ENCODE measurements around the gene DOHH. TPM values are rescaled to one million over a fixed set of nuclear protein-coding genes. Genes with fewer than 3 reads are reported as not detected.

The DOHH gene
- total RNA-seq, 4 donors from 2014 or later = 16.5 to 30.7 (median 20.3) TPM

DNA sequence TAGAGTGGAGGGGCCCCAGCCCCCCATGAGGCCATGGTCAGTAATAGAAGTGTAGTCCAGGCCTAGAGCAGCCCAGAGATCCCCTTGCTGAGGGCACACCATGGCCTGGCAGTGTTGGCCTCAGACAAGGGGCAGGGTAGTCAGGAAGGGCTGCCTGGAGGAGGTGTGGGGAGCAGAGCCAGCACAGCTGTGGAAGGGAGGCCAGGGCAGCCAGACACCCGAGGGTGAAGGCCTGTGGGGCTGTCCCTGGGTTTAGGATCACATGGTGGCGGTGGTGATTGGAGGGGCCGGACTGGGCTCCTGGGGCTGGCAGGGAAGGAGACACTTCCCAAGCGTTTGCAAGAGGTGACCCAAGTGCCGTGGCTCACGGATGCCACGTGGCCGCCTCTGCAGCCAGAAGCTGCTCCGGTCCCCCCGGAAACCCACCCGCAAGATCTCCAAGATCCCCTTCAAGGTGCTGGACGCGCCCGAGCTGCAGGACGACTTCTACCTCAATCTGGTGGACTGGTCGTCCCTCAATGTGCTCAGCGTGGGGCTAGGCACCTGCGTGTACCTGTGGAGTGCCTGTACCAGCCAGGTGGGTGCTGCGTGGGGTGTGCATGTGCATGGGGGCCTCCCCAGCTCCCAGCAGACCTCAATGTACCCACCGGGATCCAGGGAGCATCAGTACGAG lies 26.9 kb upstream of the DOHH start:
- TF ChIP-seq EP300 (IDR thresholded peaks at IDR 0.05) (no peak), POLR2AphosphoS5 (IDR thresholded peaks at IDR 0.05) (no peak), POLR2A (IDR thresholded peaks at IDR 0.05) (no peak)
- TF ChIP-seq, protein P1, sequence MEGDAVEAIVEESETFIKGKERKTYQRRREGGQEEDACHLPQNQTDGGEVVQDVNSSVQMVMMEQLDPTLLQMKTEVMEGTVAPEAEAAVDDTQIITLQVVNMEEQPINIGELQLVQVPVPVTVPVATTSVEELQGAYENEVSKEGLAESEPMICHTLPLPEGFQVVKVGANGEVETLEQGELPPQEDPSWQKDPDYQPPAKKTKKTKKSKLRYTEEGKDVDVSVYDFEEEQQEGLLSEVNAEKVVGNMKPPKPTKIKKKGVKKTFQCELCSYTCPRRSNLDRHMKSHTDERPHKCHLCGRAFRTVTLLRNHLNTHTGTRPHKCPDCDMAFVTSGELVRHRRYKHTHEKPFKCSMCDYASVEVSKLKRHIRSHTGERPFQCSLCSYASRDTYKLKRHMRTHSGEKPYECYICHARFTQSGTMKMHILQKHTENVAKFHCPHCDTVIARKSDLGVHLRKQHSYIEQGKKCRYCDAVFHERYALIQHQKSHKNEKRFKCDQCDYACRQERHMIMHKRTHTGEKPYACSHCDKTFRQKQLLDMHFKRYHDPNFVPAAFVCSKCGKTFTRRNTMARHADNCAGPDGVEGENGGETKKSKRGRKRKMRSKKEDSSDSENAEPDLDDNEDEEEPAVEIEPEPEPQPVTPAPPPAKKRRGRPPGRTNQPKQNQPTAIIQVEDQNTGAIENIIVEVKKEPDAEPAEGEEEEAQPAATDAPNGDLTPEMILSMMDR (IDR thresholded peaks at IDR 0.05) = no peak
- Histone ChIP-seq H3K9me3 (no peaks in the 10 kb centered on the region), H3K4me3 (no peak overlapping the region), H3K27me3 (no peaks in the 10 kb centered on the region), H3K4me1 (no peaks in the 10 kb centered on the region), H3K27ac (no peak overlapping the region), H3K36me3 (peaks cover 0 to 81% of the 10 kb centered on the region in 2 donors)
- 90% methylated on average over 2 of the region's 21 CpGs; no CpG with 5 or more reads in 1 of the 2 donors for WGBS, 2 donors (ENCODE audit: low coverage in 1 of 2)
- no peak for ATAC-seq

DNA sequence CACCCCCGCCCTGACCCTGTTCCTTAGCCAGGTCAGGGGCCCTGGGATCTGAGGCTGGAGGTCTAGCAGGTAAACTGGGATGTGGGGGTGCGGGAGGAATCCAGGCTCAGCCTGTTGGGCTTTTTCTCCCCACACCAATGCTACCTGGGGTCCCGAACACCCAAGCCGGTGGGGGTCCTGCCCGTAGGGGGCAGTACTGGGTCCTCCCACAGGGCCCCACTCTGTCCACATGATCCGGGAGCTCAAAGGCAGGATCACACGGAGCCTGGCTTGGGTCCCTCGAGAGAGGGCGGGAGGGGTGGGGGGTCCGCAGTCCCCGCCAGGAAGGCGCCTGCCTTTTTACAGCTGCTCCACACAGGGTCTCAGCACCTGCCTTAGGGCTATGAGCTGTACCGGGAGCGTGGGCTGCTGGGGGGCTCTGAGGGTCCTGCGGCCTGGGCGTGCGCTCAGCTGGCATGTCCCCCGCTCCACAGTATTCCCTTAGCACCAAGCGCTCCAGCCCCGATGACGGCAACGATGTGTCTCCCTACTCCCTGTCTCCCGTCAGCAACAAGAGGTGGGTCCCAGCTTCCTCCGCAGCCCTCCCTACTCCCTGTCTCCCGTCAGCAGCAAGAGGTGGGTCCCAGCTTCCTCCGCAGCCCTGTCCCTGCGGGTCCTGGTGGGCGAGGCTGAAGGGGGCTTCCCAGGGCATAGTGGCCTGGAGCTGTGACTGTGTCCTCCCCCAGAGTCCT lies 26.2 kb upstream of the DOHH start:
- Histone ChIP-seq H3K36me3 (peaks cover 0 to 81% of the 10 kb centered on the region in 2 donors), H3K9me3 (no peaks in the 10 kb centered on the region), H3K27ac (no peak overlapping the region), H3K4me1 (no peaks in the 10 kb centered on the region), H3K4me3 (no peak overlapping the region), H3K27me3 (no peaks in the 10 kb centered on the region)
- ATAC-seq = no peak
- 90% methylated on average over 6 of the region's 28 CpGs; no CpG with 5 or more reads in 1 of the 2 donors for WGBS, 2 donors (ENCODE audit: low coverage in 1 of 2)
- TF ChIP-seq, protein P1 (IDR thresholded peaks at IDR 0.05) = no peak
- TF ChIP-seq POLR2AphosphoS5 (IDR thresholded peaks at IDR 0.05) = no peak

- no peaks in the 10 kb centered on the region for H3K9me3 ChIP-seq
- H3K27ac ChIP-seq = no peak overlapping the region
- no peaks in the 10 kb centered on the region for H3K27me3 ChIP-seq
- peaks cover 0 to 76% of the 10 kb centered on the region in 2 donors for H3K36me3 ChIP-seq
- H3K4me1 ChIP-seq = peaks cover 0 to 5% (median 0%) of the 10 kb centered on the region in 3 donors
- H3K4me3 ChIP-seq = no peak overlapping the region
- WGBS, 2 donors (ENCODE audit: low coverage in 1 of 2) = 85 to 90% methylated on average over 6 to 7 of the region's 20 CpGs
- TF ChIP-seq POLR2AphosphoS5 (IDR thresholded peaks at IDR 0.05) = no peak
- no peak for TF ChIP-seq POLR2A (IDR thresholded peaks at IDR 0.05)
- TF ChIP-seq, protein P1 (IDR thresholded peaks at IDR 0.05) = no peak
- TF ChIP-seq EP300 (IDR thresholded peaks at IDR 0.05) = no peak
- no peak for ATAC-seq
These were observed 24.5 kb upstream of the DOHH start for GRCh38 chr19:3524904-3525451.

- Histone ChIP-seq H3K36me3 (peaks cover 0 to 83% of the 10 kb centered on the region in 2 donors), H3K27ac (no peak overlapping the region), H3K4me1 (peaks cover 0 to 12% (median 0%) of the 10 kb centered on the region in 3 donors), H3K9me3 (no peaks in the 10 kb centered on the region), H3K27me3 (no peaks in the 10 kb centered on the region), H3K4me3 (no peak overlapping the region)
- WGBS, 2 donors (ENCODE audit: low coverage in 1 of 2) = 90 to 93% methylated on average over 6 to 22 of the region's 33 CpGs
- ATAC-seq = no peak
- no peak for TF ChIP-seq POLR2A (IDR thresholded peaks at IDR 0.05)
- TF ChIP-seq EP300 (IDR thresholded peaks at IDR 0.05) = no peak
- no peak for TF ChIP-seq POLR2AphosphoS5 (IDR thresholded peaks at IDR 0.05)
- TF ChIP-seq, protein P1 (IDR thresholded peaks at IDR 0.05) = no peak
These were observed 23.8 kb upstream of the DOHH start for GRCh38 chr19:3524078-3524842.

Measured in gastroesophageal sphincter (tissue), 4 donors.